Upper lobe of left lung (tissue), 6 donors: ENCODE results near the gene AWAT2. TPM values are rescaled to one million over a fixed set of nuclear protein-coding genes. Genes with fewer than 3 reads are reported as not detected.

ENCODE experiments used
- ATAC-seq, 2 donors: fragments of 200-7000 bp; cut with Tn5 transposase; one replicate each; pipeline ENCODE4 v1.9.1; 2022; ENCODE audit warnings: mild to moderate bottlenecking in 2 of 2, moderate library complexity in 2 of 2; ENCODE audit not compliant: low FRiP score in 2 of 2
- DNase-seq, 2 donors: peaks; one replicate each; pipeline ENCODE4 v3.0.0-alpha.2; 2019 to 2020
- H3K27ac ChIP-seq, 4 donors: fragments of 200-600 bp; sonication (generic); one replicate each; pipeline ENCODE4 v1.5.1; 2016 to 2019
- H3K27me3 ChIP-seq, 4 donors: fragments of 200-600 bp; sonication (generic); one replicate each; pipeline ENCODE4 v1.5.1; 2017 to 2019
- H3K36me3 ChIP-seq, 4 donors: fragments of 200-600 bp; sonication (generic); one replicate each; pipeline ENCODE4 v1.5.1; 2016 to 2019
- H3K4me1 ChIP-seq, 4 donors: fragments of 200-600 bp; sonication (generic); one replicate each; pipeline ENCODE4 v1.5.1; 2018 to 2019
- H3K4me3 ChIP-seq, 4 donors: fragments of 200-600 bp; sonication (generic); one replicate each; pipeline ENCODE4 v1.5.1; 2017 to 2019; ENCODE audit warnings: mild to moderate bottlenecking in 2 of 4, moderate library complexity in 1 of 4
- H3K9me3 ChIP-seq, 4 donors: fragments of 200-600 bp; sonication (generic); one replicate each; pipeline ENCODE4 v1.5.1; 2018 to 2019
- CTCF ChIP-seq, 6 experiments: fragments of 450-650 bp in 4 of 6; fragments of 200-600 bp in 2 of 6; sonication (generic) in 2 of 6; IDR thresholded peaks; one replicate each; pipeline ENCODE4 v1.5.1; 2016 to 2019; ENCODE audit warnings: antibody characterized with exemption in 6 of 6
- EP300 ChIP-seq, 4 donors: sonication (generic); formaldehyde crosslinking; IDR thresholded peaks; one replicate each; pipeline ENCODE4 v1.5.1; 2017; ENCODE audit warnings: antibody characterized with exemption in 4 of 4, control low read depth in 2 of 4
- POLR2A ChIP-seq, 4 donors: fragments of 450-650 bp; IDR thresholded peaks; one replicate each; pipeline ENCODE4 v1.5.1; 2016 to 2017; ENCODE audit warnings: antibody characterized with exemption in 4 of 4, mild to moderate bottlenecking in 2 of 4
- POLR2AphosphoS5 ChIP-seq, 2 donors: sonication (generic); formaldehyde crosslinking; IDR thresholded peaks; one replicate each; pipeline ENCODE4 v1.5.1; 2017; ENCODE audit warnings: antibody characterized with exemption in 2 of 2
- WGBS, 2 donors: methylation state at CpG; one replicate each; pipeline ENCODE4 v1.1.5; 2017 to 2018; 5-methylcytosine and 5-hydroxymethylcytosine counted together
- total RNA-seq, 6 donors: library from RNA; depleted of rRNA in 4 of 6; stranded (reverse); fragments of >200 nt in 4 of 6; gene quantifications; one replicate each; pipeline versions ENCODE4 v1.1.0 to v1.2.1, GENCODE V29; 2016 to 2021
- donor health status: DM: no; HTN: no; CAD: no; lungs with moderate emphysema.
- donor health status: DM: no; HTN: yes; CAD: no; lungs with severe emphysema.

Gene AWAT2
- total RNA-seq, 6 donors from 2014 or later = 0.67 TPM; not detected in 5

GRCh38 chrX:70013466-70014381, 36.0 kb downstream of the AWAT2 start:
- no peaks in the 10 kb centered on the region for H3K27me3 ChIP-seq
- WGBS, 2 donors = 56 to 64% methylated on average over 2 to 5 of the region's 5 CpGs
- H3K9me3 ChIP-seq = no peaks in the 10 kb centered on the region
- H3K27ac ChIP-seq = peak overlapping the region in 1 of 4 donors; percentile 7
- no peak overlapping the region for H3K4me3 ChIP-seq
- DNase-seq (no peak), ATAC-seq (peak in 1 of 2 donors; percentile 40)
- H3K36me3 ChIP-seq = no peaks in the 10 kb centered on the region
- TF ChIP-seq CTCF (IDR thresholded peaks at IDR 0.05) (no peak), POLR2AphosphoS5 (IDR thresholded peaks at IDR 0.05) (no peak), POLR2A (IDR thresholded peaks at IDR 0.05) (no peak), EP300 (IDR thresholded peaks at IDR 0.05) (no peak)
- no peaks in the 10 kb centered on the region for H3K4me1 ChIP-seq

- DNase-seq (no peak), ATAC-seq (no peak)
- Histone ChIP-seq H3K9me3 (no peaks in the 10 kb centered on the region), H3K4me1 (no peaks in the 10 kb centered on the region), H3K4me3 (no peak overlapping the region), H3K27ac (no peak overlapping the region), H3K36me3 (no peaks in the 10 kb centered on the region), H3K27me3 (no peaks in the 10 kb centered on the region)
- 70 to 79% methylated on average over 2 to 4 of the region's 4 CpGs for WGBS, 2 donors
- TF ChIP-seq POLR2A (IDR thresholded peaks at IDR 0.05) (no peak), CTCF (IDR thresholded peaks at IDR 0.05) (no peak), EP300 (IDR thresholded peaks at IDR 0.05) (no peak), POLR2AphosphoS5 (IDR thresholded peaks at IDR 0.05) (no peak)
Observed at GRCh38 chrX:70012756-70013155, 37.0 kb downstream of the AWAT2 start.

- ATAC-seq (no peak), DNase-seq (no peak)
- Histone ChIP-seq H3K9me3 (no peaks in the 10 kb centered on the region), H3K4me3 (no peak overlapping the region), H3K27me3 (no peaks in the 10 kb centered on the region), H3K27ac (no peak overlapping the region), H3K4me1 (no peaks in the 10 kb centered on the region), H3K36me3 (no peaks in the 10 kb centered on the region)
- 62 to 85% methylated on average over 2 of the region's 2 CpGs for WGBS, 2 donors
- TF ChIP-seq POLR2A (IDR thresholded peaks at IDR 0.05) (no peak), EP300 (IDR thresholded peaks at IDR 0.05) (no peak), CTCF (IDR thresholded peaks at IDR 0.05) (no peak), POLR2AphosphoS5 (IDR thresholded peaks at IDR 0.05) (no peak)
Observed at GRCh38 chrX:70009970-70010369, 39.8 kb downstream of the AWAT2 start.

GRCh38 chrX:70009049-70009448, 40.7 kb downstream of the AWAT2 start:
- Histone ChIP-seq H3K36me3 (no peaks in the 10 kb centered on the region), H3K27ac (no peak overlapping the region), H3K4me1 (no peaks in the 10 kb centered on the region), H3K4me3 (no peak overlapping the region), H3K9me3 (no peaks in the 10 kb centered on the region), H3K27me3 (no peaks in the 10 kb centered on the region)
- DNase-seq (no peak), ATAC-seq (no peak)
- TF ChIP-seq POLR2A (IDR thresholded peaks at IDR 0.05) (no peak), EP300 (IDR thresholded peaks at IDR 0.05) (no peak), POLR2AphosphoS5 (IDR thresholded peaks at IDR 0.05) (no peak), CTCF (IDR thresholded peaks at IDR 0.05) (no peak)

GRCh38 chrX:70007946-70008345, 41.8 kb downstream of the AWAT2 start:
- no peak overlapping the region for H3K4me3 ChIP-seq
- no peaks in the 10 kb centered on the region for H3K36me3 ChIP-seq
- H3K27ac ChIP-seq = no peak overlapping the region
- no peaks in the 10 kb centered on the region for H3K9me3 ChIP-seq
- ATAC-seq (no peak), DNase-seq (no peak)
- H3K4me1 ChIP-seq = no peaks in the 10 kb centered on the region
- TF ChIP-seq CTCF (IDR thresholded peaks at IDR 0.05) = no peak
- TF ChIP-seq EP300 (IDR thresholded peaks at IDR 0.05) = no peak
- TF ChIP-seq POLR2AphosphoS5 (IDR thresholded peaks at IDR 0.05) = no peak
- no peak for TF ChIP-seq POLR2A (IDR thresholded peaks at IDR 0.05)
- H3K27me3 ChIP-seq = no peaks in the 10 kb centered on the region
